AG20443 (cell line): Measurements from ENCODE around the gene OSBPL10.
"Not testable (repeated sequence)": the region's sequence is repeated elsewhere in the genome, so short reads cannot be mapped to it uniquely, and the experiment has no call there.

Experiments
- DNase-seq: peaks from one replicate; pipeline ENCODE4 v3.0.0; 2012; ENCODE audit warnings: low spot score, mixed read lengths

Gene OSBPL10

DNA sequence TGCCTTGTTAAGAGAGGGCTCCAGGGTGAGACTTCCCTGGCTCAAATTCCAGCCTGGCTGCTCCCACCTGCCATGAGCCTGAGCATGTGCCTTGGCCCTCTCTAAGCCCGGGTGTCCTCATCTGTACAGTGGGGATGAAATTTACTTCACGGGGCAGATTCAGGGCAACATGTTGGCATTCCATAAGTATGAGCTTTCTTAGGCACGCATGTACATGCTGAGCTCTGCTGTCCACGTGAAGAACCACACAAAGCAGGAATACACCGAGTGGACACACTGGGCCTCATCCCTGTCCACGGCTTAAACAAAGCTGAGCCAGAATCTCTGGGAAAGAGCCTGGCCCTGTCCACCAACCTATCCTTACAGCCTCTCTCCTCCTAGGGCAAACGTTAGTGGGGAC, 167.4 kb downstream of the OSBPL10 start:
- DNase-seq: no peak

DNA sequence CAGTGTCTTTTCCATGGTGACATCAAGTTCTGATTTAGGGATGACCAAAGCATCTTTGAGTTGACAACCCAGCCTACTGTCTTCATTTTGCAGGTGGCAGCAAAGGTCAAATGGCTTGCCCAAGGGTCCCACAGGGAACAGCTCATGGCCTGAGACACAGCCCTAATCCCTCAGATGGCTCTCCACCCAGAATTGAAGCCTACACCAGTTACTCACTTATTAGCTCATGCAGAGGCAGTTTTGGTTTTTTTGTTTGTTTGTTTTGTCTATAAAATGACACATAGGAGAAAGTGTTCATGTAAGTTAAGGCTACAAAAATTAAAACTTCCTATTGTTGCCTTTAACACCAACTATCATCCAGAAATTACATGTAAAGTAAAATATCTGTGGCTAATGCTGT, 167.9 kb downstream of the OSBPL10 start:
- no peak for DNase-seq

DNA sequence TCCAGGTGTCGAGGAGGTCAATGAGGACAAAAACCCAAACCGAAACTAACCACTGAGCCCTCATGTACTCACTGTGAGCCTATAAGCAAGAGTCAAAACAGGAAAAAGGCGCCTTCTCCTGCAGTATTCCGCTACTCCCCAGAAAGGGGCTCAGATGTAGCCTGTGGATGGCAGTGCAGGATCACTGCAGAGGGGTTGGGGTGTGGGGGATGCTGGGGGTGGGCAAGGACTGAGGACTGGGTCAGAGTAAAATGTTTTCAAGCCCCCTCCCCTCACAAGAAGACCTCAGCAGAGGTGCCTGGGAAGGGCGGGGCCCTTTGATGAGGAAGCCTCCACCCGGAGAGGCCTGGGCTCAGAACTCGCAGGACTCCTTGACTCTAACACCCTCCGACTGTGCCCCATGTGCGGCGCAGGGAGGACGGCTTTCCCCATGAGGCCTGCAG, 170.1 kb downstream of the OSBPL10 start:
- DNase-seq: no peak

DNA sequence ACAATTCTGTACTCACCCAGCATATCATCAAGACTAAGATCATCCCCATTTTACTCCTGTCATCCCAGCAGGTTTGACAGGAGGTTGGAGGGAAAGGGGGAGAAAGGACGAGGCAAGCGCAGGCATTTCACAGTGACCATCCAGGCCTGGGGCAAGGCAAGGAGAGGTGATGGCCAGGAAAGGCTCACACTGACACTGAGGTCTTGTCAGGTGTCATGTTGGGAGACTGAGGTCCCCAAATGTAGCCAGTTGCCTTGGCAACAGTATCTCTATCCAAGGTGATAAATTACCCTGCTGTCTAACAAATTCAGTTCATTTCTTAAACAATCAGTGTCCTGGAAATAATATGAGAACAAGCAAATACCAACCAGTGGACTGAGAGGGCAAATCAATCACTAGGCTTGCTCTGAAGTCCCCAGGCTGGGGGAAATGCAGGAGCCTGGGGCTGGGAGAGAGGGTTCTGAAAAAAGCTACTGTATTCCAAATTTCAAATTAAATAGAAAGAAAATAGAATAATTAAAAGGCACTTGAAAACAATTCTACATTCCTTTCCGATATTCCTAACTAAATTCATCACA, 172.8 kb downstream of the OSBPL10 start:
- DNase-seq: no peak

DNA sequence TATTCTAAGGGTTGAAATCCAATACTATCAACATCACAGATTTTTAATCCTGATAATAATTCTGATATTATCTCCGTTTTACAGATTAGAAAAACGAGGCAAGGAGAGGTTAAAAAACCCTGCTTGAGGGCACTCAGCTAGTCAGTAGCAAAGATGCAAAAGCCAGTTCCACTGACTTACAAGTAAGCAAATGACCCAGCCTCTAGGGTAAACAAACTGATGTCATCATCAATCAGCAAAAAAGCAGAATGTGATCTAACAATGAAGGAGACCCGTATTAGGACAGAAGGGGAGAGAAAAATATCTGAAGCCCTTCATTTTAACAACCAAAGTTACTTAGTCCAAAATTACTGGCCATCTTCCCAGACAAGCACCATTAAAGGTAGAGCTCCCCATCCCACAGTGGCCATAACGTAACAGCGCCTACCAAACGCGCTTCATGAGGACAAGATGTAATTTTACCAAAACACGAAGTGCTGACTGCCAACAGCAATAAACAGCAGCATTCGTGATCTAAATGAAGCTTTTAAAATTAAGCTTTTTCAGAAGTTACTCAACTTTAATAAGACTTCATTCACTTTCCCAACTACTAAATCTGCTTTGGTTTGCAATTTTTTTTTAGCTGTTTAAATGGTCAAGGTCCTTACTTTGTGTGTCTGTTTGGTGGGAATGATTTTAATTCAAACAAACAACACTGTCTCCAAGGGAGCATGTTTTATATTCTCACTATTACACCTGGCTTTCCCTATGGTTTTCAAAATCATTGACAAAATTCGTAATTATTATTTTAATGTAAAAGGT, 176.6 kb downstream of the OSBPL10 start:
- DNase-seq: no peak

DNA sequence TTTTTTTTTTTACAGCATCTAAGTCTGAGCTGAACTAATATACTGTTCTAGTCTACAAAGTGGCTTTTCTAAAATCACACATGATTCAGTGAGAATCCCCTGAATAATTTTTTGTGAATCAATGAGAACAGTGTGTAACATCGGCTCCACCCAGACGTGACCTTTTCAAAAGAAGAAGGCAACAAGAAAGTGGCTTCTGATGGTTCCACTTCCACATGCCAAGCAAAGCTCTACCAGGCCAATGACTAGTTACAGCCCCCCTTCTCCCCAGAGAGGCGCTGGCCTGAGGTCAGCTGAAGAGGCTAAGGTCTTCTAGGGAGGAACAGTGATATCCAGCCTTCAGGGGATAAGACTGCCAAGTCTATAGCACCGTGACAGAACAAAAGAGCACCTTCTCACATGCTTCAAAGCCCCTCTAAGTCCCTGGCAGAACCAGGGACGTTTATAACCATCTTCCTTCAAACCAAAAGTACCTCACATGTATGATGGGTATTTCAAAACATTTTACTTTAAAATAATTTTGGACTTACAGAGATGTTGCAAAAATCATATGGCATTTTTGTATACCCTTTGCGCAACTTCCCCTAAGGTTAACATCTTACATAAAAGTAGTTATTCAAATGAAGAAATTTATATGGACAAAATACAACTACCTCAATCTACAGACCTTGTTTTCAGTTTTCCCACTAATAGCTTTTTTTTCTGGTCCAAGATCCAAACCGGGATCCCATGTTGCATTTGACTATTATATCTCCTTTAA, 177.9 kb downstream of the OSBPL10 start:
- DNase-seq: no peak

DNA sequence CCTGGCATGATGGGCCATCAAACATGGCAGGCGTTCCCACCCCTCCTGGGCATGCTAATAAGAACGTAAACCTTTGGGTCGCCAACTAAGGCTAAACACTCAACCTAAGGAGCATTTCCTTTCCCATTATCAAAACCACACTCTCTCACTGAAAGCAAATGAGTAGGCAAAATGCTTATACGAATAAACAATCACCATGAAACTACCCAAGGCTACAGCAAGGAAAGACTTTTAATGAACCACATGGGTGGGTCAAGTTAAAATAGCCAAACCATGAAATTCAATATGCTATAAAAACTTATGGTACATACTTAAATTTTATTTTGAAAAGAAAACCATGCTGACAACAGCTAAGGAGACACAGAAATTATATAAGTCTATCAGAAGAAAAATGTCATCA, 180.6 kb downstream of the OSBPL10 start:
- DNase-seq: no peak

DNA sequence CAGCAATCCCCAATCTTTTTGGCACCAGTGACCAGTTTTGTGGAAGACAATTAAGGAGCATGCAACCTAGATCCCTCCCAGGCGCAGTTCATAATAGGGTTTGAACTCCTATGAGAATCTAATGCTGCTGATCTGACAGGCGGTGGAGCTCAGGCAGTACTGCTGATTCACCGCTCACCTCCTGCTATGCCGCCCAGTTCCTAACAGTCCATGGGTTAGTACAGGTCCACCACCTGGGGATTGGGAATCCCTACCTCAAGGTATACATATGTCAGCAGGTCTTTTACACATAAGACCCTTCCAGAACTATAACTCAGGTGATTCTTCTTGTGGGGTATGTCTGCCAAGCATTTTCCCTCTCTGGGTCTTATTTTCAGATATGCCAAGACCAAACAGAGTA, 182.2 kb downstream of the OSBPL10 start:
- DNase-seq: no peak

DNA sequence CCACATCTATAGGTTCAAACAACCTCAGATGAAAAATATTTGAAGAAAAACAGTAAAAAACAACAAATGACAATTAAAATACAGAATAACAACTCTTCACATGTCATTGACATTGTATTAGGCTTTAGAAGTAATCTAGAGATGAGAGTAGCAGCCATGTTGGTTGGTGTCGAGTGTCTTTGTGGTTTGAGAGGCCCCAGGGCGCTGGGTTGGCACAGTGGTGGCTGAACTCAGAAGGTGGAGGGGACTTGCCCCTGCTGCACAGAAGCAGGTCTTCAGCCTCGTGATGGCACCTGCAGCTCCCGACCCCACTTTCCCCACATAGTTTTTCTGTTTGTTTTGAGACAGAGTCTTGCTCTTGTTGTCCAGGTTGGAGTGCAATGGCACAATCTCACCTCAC, 187.2 kb downstream of the OSBPL10 start:
- DNase-seq: no peak

DNA sequence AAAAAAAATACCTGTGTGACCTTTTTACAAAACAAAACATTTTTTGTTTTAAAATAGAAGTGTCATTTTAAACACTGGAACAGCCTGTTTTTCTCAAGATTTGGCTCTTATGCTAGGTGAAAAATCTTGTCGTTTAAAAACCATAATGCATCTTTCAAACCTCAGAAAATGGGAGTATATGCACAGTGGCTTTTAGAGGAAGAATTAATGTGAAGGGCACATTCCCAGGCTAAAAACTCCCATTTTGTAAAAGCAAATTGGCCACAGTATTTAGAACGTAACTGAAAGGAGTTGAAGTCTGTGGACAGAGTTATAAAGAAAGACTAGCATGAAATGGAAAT, 190.0 kb downstream of the OSBPL10 start:
- DNase-seq: no peak

DNA sequence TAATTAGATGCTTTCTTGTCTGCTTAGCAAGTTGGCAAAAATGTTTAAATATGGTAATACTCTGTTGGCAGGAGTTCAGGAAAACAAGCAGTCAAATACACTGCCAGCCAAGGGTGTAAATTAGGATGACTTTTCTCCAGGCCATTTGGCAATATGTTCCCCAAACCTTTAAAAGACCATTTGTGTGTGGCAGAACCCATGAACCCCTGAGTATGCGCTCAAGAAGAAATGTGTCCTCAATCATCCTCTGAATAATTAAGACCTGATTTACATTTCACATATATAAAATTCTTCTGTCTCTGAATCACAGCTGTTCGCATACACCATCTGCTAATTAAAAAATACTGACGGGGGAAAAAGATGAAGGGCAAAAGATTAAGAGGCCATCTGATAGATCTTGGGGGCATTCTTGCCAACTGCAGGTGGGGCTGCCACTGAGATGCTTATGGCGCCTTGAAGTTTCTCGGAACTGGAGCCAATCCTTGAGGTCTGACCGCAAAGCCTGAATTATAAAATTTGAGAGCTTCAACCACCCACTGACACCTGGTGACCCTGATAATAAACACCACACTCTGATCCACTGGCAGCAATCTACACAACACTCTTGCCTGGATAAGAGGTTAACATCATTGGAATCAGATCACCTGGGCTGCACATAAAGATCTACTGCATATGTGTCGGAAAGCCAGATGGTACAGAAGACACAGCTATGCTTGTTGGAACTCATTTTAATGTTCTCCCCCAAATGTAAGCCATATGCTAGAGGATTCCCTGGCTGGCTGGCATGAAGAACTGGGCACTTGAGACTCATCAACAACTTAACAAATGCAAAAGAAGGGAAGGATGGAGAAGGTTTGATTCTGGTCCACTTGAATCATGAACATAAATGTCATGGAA, 190.6 kb downstream of the OSBPL10 start:
- DNase-seq: no peak

DNA sequence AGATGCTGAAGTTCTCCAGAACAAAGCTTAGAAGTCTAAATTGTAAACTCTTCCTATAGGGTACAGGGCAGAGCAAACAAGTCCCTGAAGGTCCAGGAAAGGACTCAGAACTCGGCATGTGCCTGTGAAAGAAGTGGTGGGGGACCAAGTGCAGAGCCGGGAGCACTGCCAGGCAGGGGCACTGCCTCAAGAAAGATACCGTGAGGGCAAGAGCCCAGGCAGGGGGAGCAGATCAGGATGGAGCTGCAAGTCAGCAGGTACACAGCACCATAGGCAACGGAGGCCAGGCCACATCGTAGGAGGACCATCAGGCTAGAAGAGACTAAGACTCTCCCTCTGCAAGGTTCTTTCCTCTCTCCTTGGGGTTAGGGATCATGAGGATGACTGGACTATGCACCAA, 191.6 kb downstream of the OSBPL10 start:
- DNase-seq: no peak

DNA sequence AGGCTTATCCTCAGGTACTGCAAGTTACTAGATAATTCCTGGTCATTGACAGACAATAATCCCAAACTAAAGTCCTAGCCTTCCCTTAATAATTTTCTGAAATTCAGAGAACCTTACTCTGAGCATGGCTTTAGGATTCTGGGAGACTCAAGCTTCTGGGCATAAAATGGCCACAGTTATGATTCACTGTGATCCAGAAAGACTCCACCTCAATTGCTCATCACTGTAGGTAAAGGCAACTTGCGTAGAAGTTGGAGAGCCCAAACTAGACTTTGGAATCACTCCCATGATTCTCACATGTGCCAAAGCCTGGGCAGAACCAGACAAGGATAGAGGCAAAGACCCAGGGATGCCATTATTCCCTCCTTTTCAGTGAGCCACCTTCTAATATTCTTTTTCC, 195.3 kb downstream of the OSBPL10 start:
- DNase-seq: no peak

DNA sequence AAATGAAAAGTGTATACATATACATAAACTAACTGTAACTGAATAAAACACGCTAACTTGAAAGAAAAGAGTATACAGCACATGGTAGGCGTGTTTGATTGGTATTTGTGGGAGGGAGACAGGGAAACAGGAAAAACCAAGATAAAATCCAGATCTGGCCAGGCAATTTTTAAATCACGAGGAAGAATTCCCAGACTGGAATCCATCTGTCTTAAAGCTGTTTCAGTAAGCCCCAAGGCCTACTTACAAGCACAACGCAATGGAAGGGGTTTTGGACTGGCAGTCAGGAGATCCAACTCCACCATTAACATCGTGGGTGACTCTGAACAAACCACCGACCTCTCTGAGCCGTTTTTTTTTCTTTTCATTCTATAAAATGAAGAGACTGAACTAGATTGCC, 195.8 kb downstream of the OSBPL10 start:
- DNase-seq: no peak

DNA sequence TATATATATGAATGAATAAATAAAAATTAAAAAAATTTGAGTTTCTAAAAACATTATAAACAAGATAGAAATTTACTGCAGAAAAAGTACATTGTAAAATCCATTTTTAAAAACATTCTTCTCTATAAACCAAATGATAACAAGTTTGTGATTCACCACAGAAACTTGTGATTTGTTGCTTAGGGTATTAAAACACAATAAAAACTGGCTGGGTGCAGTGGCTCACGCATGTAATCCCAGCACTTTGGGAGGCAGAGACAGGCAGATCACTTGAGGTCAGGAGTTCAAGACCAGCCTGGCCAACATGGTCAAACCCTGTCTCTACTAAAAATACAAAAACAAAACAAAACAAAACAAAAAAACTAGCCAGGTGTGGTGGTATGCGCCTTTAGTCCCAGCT, 197.2 kb downstream of the OSBPL10 start:
- DNase-seq: not testable (repeated sequence)

DNA sequence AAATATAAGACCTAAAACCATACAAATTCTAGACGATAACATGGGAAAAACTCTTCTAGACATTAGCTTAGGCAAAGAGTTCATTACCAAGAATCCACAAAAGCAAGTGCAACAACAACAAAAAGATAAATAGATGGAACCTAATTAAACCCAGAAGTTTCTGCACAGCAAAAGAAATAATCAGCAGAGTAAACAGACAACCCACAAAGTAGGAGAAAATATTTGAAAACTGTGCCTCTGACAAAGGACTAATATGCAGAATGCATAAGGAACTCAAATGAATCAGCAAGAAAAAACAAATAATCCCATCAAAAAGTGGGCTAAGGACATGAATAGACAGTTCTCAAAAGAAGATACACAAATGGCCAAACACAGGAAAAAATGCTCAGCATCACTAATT, 198.8 kb downstream of the OSBPL10 start:
- DNase-seq: not testable (repeated sequence)

DNA sequence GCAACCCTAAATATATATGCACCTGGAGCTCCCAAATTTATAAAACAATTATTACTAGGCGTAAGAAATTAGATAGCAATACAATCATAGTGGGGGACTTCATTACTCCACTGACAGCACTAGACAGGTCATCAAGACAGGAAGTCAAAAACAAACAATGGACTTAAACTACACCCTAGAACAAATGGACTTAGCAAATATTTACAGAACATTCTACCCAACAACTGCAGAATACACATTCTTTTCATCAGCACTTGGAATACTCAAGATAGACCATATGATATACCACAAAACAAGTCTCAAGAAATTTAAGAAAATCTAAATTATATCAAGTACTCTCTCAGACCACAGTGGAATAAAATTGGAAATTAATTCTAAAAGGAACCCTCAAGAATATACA, 201.5 kb downstream of the OSBPL10 start:
- DNase-seq: no peak

DNA sequence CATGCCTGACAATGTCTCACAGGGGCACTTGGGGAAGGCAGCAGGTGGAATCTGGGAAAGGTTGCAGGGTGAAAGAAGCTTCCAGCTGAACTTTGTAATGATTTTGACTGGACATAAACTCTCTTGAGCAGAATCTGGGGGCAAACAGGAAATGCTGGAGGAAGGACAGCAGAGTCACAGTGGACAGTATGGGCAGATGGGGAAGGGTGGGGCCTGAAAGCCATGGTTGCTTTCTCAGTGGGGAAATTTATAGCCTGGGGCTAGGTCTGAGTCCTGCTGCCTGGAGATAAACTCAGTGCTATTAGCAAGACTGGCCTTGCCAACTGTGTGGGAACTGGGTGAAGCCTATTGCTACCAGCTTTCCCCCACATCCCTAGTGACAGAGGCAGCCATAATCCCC, 203.2 kb downstream of the OSBPL10 start:
- no peak for DNase-seq

DNA sequence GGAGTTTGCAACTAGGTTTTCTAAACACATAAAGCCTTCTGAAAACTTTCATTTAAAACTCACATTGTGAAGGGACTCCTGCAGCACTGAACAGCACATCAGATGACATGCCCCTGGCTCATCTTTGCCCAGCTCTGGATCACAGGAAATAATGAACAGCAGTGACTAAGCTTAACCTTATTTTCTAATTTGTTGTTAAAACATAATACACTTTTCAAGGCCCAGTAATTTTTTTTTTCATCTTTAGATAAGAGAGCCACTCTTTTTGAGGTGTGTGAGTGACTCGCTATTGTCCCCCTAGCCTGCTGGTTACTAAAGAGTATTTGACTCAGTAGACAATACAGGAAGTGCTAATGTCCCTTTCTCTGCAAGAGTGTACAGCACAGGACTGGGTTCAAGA, 204.0 kb downstream of the OSBPL10 start:
- no peak for DNase-seq

DNA sequence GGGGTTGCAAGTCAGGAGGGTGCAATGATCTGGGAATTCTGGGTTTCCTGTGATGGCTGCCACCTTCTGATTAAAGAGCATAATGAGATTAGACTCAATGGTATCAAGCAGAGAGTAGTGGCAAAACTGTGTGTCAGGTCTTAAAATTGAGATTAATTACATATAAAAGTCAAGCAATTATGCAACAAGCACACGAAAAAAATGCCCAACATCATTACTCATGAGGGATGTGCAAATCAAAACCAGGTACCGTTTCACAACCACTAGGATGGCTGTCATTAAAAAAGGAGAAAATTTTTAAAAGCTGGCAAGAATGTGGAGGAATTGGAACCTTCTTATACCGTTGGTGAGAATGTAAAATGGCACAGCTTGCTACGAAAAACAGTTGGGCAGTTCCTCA, 205.0 kb downstream of the OSBPL10 start:
- no peak for DNase-seq

DNA sequence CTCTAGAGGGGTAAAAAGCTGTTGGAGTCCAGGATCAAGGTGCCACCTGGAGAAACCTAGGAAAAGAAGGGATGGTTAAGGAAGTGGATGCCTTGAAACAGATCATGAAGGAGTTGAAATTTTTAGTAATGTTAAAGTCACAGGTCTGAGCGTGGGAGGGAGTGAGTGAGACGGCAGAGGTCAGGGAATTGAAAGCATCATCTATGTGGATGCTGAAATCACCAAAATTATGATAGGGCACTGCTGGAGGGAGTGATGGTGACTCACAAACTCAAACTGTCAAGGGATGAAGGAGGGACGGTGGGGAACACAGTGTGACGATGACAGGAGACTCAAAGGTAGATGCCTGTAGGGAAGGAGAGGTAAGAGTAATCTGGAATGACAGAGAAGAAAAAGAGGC, 205.7 kb downstream of the OSBPL10 start:
- DNase-seq: no peak

DNA sequence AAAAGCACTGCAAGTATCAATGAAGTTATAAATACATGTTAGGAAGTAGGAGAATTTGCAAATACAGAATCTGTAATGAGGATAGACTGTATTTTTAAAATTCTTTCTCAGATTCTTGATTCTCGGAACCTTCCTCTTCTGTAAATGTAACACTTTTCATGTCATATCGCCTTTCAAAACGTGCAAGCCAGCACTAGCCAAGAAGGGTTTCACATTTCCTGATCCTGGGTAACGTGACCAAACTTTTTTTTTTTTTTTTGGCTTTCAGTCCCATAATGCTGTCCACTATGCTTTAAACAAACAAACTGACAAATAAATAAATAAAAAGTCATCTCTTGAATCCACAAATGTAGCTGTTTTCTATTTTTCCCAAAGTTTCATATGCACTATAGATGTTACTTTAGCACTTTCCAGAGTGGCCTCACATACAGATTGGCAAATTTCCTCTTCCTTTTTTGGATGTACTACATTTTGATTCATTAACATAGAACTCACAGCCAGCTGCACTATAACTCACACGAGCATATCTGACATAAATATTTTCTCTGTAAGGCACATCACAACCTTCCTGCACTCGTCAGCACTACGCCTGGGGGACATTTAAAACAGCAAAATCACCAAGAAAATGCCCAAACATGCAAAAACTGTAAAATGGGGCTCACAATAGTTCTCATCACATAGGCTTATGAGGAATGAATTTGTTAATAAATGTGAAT, 208.1 kb downstream of the OSBPL10 start:
- no peak for DNase-seq
